GM19395 (cell line): ENCODE results near the gene CCNK.

ENCODE experiments used
- ATAC-seq: cut with Tn5 transposase; IDR thresholded peaks from one replicate; pipeline ENCODE4 v1.9.1; 2021; ENCODE audit warnings: mild to moderate bottlenecking, moderate library complexity; ENCODE audit not compliant: unreplicated experiment

CCNK gene

GRCh38 chr14:99549684-99550083 lies 68.5 kb downstream of the CCNK start:
- no peak for ATAC-seq

DNA sequence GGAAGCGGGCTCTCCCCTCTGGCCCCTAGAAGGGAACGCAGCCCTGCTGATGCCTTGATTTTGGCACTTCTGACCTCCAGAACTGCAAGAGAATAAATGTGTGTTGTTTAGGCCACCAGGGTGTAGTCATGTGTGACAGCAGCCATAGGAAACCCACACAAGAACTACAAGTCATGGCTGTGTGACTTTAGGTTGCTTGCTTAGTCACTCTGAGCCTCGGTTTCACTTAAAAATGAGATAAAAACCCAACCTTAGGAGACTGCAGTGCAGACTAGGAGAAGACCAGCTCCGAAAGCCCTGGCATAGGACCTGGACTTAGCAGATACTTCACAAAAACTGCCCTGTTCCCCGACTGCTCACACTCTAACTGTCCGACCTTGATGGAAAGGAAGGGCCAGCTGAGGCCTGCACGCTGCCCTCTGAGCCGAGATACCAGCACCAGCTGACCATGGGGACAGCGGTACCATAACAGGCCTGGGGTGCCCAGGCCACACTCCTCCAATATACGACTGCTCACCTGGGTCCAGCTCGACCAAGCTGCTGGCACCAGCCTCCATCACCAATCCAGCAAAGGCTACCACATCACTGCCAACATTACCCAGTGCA lies 69.3 kb downstream of the CCNK start:
- no peak for ATAC-seq

- ATAC-seq = no peak
Measured at GRCh38 chr14:99551034-99551922, 70.1 kb downstream of the CCNK start.

GRCh38 chr14:99552021-99552553 lies 70.9 kb downstream of the CCNK start:
- no peak for ATAC-seq

GRCh38 chr14:99552572-99553216 lies 71.5 kb downstream of the CCNK start:
- no peak for ATAC-seq

DNA sequence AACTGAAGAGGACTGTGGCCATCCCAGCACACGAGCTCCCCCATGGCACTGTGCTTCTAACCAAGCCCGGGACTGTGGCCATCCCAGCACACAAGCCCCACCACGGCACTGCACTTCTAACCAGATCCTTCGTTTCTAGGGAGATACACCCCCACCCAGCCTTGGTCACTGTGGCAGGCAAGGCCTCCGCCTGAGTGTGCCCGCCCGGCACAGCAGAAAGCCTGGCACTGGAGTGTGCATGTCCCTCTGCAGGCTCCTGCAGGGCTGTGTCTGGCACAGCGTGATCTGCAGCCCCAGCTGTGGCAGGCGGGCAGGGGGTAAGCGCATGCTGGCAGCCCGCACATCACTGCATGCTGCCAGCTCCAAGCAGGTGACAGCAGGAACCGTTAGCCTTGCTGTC lies 73.0 kb downstream of the CCNK start:
- ATAC-seq = no peak

- no peak for ATAC-seq
Measured at GRCh38 chr14:99554757-99555531, 73.7 kb downstream of the CCNK start.

- no peak for ATAC-seq
Measured at GRCh38 chr14:99556134-99556791, 75.1 kb downstream of the CCNK start.

- no peak for ATAC-seq
Measured at GRCh38 chr14:99559286-99559990, 78.2 kb downstream of the CCNK start.

GRCh38 chr14:99560403-99560802 lies 79.2 kb downstream of the CCNK start:
- ATAC-seq = no peak

DNA sequence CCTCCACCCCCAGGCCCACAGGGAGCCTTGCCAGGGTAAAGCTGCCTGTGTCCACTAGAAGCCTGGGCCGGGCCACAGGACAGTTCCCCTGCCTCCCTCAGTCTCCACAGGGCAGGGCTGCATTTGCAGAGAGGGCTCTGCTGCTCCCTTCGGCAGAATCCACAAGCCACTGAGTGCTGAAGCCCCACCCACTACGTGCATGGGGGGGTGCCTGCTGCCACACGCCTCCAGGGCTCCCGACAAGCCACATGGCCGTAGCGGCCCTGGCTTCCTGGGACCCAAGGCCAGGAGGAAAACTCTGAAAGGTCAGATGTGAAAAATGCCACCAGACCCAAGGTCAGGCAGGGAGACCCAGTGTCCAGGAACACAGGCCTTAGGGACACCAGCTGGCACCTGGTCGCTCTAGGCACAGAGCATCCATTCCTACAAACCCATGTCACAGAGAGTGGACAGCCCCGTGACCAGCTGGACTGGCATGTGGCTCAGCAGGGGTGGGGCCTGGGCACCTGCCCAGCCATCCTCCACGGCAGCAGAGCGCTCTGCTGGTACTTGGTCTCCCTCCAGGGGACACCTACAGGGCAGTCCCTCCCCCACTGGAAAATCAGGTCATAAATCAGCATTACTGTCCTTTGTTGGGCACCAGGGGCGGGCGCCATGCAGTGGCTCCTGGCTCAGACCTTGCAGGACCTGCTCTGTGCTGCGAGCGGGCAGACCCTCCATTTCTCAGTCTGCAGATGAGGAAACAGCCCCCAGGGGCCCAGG lies 79.9 kb downstream of the CCNK start:
- no peak for ATAC-seq

- ATAC-seq = no peak
Measured at GRCh38 chr14:99561864-99562263, 80.7 kb downstream of the CCNK start.
